HG02623 (cell line): Measurements from ENCODE around the gene AASS.
A peak's percentile ranks its signal among the peaks of the same experiment; 100 is the strongest.
"Not testable (repeated sequence)": the region's sequence is repeated elsewhere in the genome, so short reads cannot be mapped to it uniquely, and the experiment has no call there.

Source experiments
- ATAC-seq: cut with Tn5 transposase; IDR thresholded peaks from one replicate; pipeline ENCODE4 v1.9.1; 2021; ENCODE audit warnings: moderate library complexity; ENCODE audit not compliant: unreplicated experiment

Gene AASS

GRCh38 chr7:122143751-122144711 is at the start of gene AASS:
AASS (minus strand) TSS chr7:122144249; CDS start chr7:122133726, 10,523 bp downstream.
- ATAC-seq = peak; percentile 100

DNA sequence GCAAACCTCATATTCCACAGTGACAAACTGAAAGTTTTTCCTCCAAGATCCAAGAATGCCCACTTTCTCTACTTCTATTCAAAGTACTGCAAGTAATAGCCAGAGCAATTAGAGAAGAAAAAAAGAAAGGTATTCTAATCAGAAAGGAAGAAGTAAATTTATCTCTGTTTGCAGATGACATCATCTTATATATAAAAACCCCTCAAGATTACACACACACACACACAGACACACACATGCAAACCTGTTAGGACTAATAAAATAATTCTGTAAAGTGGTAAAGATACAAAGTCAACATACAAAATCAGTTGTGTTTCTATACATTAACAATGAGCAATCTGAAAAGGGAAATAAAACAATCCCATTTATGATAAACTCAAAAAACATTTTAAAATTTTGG is 44.7 kb upstream of the AASS start:
- no peak for ATAC-seq

DNA sequence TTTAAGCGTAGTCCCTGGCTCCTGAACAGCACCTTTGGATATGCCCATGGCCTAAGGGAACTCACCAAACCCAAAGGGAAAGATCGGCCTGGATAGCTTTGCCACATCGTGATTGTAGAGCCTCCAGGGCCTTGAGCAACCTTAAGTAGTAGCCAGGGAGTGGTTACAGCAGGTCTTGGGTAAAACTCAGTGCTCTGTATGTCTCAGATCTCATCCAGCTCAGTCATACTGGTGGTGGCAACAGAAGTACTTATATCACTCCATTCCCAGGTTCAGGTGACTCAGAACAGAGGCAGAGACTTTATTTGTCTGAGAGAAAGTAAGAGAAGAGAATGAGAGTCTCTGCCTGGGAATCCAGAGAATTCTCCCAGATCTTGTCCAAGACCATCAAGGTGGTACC is 39.1 kb upstream of the AASS start:
- no peak for ATAC-seq

- ATAC-seq = no peak
These were observed 38.0 kb upstream of the AASS start for GRCh38 chr7:122182081-122182480.

DNA sequence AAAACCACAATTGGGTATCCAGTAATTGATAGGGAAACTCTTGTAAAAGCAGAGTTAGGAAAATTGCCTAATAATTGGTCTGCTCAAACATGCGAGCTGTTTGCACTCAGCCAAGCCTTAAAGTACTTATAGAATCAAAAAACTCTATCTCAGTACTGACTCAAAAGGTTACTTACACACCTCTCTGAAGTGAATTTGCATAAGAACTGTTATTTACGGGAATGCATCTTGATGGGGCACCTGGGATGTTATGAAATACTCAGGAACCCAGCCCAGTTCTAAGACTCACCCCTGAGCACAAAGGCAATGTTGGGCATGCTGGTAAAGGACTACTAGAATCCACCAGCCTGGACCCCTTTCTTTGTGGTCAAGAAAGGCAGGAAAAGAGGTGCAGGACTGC is 28.1 kb upstream of the AASS start:
- ATAC-seq = not testable (repeated sequence)

- no peak for ATAC-seq
These were observed 22.7 kb upstream of the AASS start for GRCh38 chr7:122166740-122167139.

DNA sequence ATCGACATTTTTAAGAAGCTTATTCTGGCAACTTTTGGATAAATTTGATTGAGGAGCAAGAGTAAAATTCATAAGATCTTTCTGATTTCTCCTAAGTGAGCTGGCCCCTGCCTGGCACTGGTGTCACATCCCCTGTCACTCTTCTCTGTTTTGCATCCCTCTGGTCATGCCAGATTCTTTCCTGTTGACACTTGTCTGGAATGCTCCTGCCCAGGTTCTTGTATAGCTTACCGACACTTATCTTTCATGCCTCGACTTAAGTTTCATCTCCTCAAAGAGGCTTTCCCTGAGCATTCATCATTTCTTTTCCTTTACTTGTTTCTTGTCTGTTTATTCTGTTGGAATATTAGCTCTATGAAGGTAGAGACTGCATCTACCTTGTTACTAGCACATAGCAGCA is 22.2 kb upstream of the AASS start:
- no peak for ATAC-seq

GRCh38 chr7:122161628-122162027 is 17.6 kb upstream of the AASS start:
- ATAC-seq = no peak

DNA sequence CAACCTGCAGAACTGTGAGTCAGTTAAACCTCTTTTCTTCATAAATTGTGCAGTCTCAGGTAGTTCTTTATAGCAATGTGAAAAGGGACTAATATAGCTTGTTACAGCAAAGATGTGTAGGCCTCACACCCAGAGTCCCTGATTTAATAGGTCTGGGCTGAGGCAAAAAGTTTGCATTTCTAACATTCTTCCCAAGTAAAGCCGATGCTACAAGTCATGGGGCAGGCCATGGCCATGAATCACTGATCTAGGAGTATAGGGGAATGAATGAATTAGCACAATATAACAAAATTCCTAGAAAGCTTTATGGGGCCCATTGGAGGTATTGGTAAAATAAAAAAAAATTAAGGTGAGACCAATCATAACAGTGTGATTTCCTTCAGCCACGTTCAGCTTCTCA is 11.5 kb upstream of the AASS start:
- no peak for ATAC-seq

GRCh38 chr7:122148878-122149277 is 4.8 kb upstream of the AASS start:
- no peak for ATAC-seq

GRCh38 chr7:122148081-122148480 is 4.0 kb upstream of the AASS start:
- no peak for ATAC-seq

- ATAC-seq = no peak
These were observed 2.0 kb upstream of the AASS start for GRCh38 chr7:122145937-122146645.

- no peak for ATAC-seq
These were observed 686 bp downstream of the AASS start for GRCh38 chr7:122143376-122143750.

DNA sequence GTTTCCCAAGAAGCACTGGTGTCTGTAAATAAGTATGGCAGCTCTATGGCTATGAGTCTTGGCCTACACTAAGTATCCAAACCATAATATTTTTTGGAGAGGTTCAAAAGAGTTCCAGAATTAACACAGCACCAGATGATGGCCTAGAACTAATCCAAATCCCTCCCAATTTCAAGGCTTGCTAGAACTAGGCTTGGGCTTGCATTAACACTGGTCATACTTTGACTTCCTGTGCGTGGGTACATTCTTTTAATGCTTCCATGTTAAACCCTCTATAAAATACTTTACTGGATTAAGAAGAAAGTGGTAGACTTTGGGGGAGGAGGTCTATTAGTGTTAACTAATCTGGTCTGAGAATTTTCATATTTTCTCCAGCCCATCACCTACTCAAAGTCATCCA is 3.1 kb downstream of the AASS start:
- no peak for ATAC-seq

GRCh38 chr7:122137251-122138077 is 6.6 kb downstream of the AASS start:
- ATAC-seq = no peak

GRCh38 chr7:122136639-122137245 is 7.3 kb downstream of the AASS start:
- ATAC-seq = no peak

- no peak for ATAC-seq
These were observed 8.0 kb downstream of the AASS start for GRCh38 chr7:122136078-122136477.

DNA sequence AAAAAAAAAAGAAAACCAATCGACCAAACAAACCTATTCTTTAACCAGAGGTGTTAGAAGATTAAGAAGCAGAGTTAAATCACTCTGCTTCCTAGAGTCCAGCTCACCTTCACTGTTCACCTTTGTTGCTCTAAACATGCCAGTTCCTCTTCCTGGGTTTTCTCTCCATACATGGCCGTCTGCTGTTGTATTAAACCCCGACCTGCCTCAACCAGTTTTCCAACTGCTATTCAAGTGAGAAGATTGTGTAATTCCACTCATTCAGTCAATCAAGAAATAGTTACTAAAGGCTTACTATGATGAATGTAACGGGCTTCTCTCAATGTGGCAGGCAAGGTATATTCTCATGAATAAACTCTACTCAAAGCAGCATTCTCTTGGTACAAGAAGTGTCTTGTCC is 8.8 kb downstream of the AASS start:
- ATAC-seq = no peak

- ATAC-seq = not testable (repeated sequence)
These were observed 9.3 kb downstream of the AASS start for GRCh38 chr7:122134793-122135192.

- no peak for ATAC-seq
These were observed 10.6 kb downstream of the AASS start for GRCh38 chr7:122133477-122133876.

- no peak for ATAC-seq
These were observed 11.7 kb downstream of the AASS start for GRCh38 chr7:122132341-122132740.
